GM12873 (cell line): ENCODE measurements around the gene LSG1.

ENCODE experiments used
- CTCF ChIP-seq: IDR thresholded peaks from 2 replicates; pipeline ENCODE4 v1.5.1; 2012; ENCODE audit warnings: low read depth, mild to moderate bottlenecking, moderate library complexity, low read length, control low read depth; ENCODE audit not compliant: insufficient read depth; ENCODE audit errors: missing control alignments

The LSG1 gene

DNA sequence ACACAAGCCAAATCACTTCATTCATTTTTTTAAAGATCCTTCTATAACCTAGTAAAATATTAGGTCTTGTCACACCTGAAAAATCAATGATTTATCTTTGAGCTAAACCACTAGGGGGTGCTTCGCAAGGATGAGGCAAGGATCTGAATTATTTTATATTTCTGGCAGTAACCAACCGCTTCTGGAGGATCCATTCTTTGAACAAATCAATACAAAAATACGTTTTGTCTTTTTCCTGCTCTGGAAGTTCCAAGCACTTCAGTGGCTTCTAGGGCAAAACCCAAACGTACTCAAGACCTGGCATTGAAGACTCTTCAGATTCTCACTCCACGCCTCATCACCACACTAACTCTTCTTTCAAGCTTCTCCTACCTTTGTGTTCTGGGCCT lies 486 bp downstream of the LSG1 start:
- peak; percentile 57 for TF ChIP-seq CTCF

DNA sequence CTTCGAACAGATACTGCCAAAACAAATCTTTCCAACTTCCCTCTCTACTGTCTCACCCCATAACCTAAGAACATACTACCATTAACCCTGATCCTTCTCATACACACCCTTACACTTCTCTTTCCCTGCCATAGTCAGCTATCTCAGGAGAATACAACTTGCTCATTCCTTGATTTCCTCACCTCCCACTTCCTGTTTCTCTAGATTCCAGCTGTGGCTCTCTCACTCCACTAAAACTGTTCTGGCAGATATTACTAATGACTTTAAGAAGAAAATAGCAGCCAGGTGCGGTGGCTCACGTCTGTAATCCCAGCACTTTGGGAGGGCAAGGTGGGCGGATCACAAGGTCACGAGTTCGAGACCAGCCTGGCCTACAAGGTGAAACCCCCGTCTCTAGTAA lies 4.6 kb downstream of the LSG1 start:
- no peak for TF ChIP-seq CTCF

GRCh38 chr3:194664857-194665256 lies 7.1 kb downstream of the LSG1 start:
- no peak for TF ChIP-seq CTCF

DNA sequence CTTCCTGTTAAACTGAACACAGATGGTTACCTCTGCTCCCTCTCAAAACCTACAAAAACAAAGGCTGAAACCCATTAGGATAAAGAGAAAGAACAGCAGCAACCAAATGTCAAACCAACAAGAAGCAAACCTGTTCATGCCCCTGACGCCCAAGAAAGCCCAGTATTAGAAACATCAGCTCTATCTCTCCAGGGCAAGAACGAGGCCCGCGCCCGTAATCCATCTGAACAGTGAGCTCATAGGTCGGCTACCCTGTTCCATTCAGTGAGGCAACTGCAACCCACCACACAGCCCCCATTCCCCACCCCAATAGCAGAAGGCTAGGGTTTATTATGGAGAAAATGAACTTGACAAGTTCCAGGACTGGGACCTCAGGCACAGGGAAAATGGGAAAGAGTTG lies 10.0 kb downstream of the LSG1 start:
- TF ChIP-seq CTCF: no peak

DNA sequence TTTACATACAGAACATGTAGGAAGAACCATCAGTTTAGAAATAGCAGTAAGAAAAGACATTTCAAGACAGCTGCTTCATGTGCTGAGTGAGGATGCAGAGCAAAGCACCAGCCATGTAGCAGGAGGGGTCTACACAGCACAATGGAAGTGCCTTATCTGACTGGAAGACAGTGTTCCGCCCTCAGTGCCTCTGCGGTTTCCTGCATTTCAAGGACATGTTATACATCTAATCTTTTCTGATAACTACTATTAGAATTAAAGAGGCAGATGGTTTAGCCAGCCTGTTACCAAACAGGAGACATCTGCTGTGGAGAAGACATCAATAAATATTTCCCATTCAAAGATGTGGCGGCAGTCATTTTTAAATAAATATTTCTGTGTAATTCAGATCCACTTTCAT lies 10.6 kb downstream of the LSG1 start:
- TF ChIP-seq CTCF: no peak

GRCh38 chr3:194659778-194660177 lies 12.2 kb downstream of the LSG1 start:
- no peak for TF ChIP-seq CTCF

DNA sequence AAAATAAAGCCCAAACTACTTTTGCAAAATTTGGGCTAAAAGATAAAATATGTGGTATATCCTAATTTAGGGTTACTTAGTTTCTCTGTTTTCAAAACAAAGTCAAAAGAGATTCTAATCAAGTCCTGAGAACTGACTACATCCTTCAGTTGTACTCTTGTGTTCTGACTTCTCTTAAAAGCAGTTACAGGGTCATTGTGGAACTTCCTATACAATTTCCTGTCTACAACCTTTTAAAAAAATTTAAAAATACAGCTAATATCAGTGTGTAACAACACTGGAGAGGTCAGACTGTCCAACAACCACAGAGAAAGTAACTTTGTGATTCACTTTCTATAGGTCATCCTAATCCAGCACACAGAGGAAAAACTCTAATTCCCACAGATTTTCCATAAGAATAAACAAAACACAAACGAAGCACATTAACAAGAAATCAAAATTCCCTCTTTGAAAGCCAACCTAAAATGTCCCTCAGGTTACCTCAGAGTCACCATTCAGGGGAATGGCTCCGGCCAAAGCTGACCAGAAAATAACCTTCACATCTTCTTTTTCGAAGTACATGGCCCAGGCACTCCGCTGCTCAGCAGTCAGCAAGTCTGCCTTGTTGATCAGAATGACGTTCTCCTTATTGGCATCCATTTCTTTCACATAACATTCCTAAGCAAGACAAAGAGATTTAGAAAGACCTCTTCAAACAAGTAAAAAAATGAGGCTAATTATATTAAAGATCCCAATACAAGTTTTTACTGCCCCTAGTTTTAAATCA lies 13.3 kb downstream of the LSG1 start:
- TF ChIP-seq CTCF: no peak
